Rectal smooth muscle tissue (tissue), 1 donor: ENCODE data around the gene TXK.

ENCODE experiments used
- H3K27ac ChIP-seq: one replicate; pipeline ENCODE4 v1.7.0; 2013; ENCODE audit warnings: low read depth, low read length, inconsistent platforms
- H3K27me3 ChIP-seq: one replicate; pipeline ENCODE4 v1.7.0; 2013; ENCODE audit warnings: low read length; ENCODE audit not compliant: control insufficient read depth, insufficient read depth
- H3K36me3 ChIP-seq: one replicate; pipeline ENCODE4 v1.7.0; 2013; ENCODE audit warnings: low read length; ENCODE audit not compliant: control insufficient read depth, insufficient read depth
- H3K4me1 ChIP-seq: one replicate; pipeline ENCODE4 v1.7.0; 2013; ENCODE audit warnings: low read length; ENCODE audit not compliant: control insufficient read depth, insufficient read depth
- H3K4me3 ChIP-seq: one replicate; pipeline ENCODE4 v1.7.0; 2013; ENCODE audit warnings: low read length
- H3K9ac ChIP-seq: one replicate; pipeline ENCODE4 v1.7.0; 2013; ENCODE audit warnings: low read length

TXK gene

DNA sequence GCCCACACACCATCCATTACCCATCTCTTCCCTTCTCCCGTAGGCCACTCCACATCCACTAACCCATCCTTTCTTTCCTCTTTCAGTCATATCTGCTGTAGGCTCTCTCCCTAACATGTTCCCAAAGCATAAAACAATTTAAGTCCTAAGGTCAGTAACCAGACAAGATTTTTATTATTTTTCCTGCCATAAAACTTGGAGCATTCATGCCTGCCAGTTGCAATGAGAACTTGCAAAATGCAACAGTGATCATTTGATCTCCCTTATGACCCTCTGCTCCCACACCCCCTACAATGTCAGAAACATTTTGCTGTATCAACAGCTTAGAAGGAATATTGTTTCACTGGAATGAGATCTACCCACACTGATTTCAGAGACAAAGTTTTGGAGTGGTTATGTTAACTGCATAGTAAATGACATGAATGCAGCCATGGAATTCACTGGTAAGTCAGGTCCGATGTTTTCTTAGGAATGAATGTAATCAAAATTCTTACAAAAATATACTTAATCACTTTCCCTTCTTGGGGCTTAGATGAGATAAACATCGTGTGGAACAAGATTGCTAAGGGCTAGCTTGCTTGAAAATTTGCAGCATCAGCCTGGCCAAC is 111.8 kb downstream of the TXK start:
- H3K36me3 ChIP-seq: no peaks in the 10 kb centered on the region
- H3K9ac ChIP-seq: no peak overlapping the region
- H3K27ac ChIP-seq: no peak overlapping the region
- H3K27me3 ChIP-seq: no peaks in the 10 kb centered on the region
- no peak overlapping the region for H3K4me3 ChIP-seq
- H3K4me1 ChIP-seq: no peaks in the 10 kb centered on the region

DNA sequence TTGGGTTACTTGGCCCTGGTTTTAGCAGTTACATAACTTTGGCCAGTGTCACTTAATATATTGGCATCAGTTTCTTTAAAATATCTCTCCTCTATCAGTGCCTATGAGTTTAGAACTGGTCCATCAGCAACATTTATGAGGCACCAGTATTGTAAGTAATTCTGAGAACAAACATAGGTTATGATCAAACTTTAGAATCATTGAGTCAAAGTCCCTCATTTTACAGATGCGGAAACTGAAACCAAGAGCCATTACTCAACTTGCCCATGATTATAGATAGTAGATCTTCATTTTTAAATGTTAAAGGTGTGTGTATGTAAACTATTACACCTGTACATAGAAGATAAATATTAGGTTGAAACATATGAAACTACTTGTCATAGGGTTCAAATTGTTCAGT is 113.0 kb downstream of the TXK start:
- Histone ChIP-seq H3K27me3 (no peaks in the 10 kb centered on the region), H3K36me3 (no peaks in the 10 kb centered on the region), H3K4me1 (no peaks in the 10 kb centered on the region), H3K27ac (no peak overlapping the region), H3K9ac (no peak overlapping the region), H3K4me3 (no peak overlapping the region)

DNA sequence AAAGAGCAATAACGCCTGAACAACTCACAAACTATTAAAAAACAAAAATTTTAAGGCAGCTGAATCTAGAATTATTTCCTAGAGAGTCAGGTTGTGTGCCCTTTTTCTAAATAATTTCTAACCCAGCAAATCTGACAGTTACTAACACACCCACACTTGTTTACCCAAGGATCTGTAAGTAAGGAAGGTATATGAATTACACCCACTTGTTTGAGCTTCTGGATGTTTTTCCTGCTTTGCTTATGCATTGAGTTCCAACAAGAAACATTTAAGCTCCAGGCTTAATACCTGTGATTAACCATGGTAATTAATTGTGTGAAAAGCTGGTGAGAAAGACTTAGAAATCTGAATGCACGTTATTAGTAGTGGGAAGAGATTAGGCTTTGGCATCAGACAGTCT is 115.9 kb downstream of the TXK start:
- H3K4me3 ChIP-seq: peak overlapping the region; percentile 31
- no peak overlapping the region for H3K9ac ChIP-seq
- no peaks in the 10 kb centered on the region for H3K27me3 ChIP-seq
- no peaks in the 10 kb centered on the region for H3K36me3 ChIP-seq
- H3K27ac ChIP-seq: no peak overlapping the region
- H3K4me1 ChIP-seq: no peaks in the 10 kb centered on the region

DNA sequence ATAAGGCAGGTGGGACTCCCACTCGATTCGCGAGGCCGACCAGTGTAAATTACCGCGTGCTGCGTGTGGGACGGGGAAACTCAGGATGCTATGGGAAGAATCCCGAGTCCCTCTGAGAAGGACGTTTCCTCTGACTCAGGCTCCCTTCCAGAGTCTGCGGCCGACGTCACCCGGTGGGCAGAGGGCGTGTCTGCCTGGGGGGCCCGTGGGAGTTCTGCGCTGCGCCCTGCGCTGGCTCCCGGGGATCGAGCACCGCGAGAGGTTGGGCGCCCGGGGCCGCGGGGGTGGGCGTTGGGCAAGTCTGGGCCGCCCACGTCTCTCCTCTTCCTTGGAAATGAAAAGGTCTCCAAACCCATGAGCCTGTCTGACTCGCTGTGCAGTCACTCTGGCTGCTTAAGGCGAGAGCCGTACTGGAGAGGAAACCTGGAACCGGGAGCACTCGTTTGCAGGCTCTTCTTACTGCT is 116.9 kb downstream of the TXK start:
- H3K27me3 ChIP-seq: no peaks in the 10 kb centered on the region
- no peak overlapping the region for H3K27ac ChIP-seq
- H3K36me3 ChIP-seq: no peaks in the 10 kb centered on the region
- H3K4me1 ChIP-seq: no peaks in the 10 kb centered on the region
- H3K9ac ChIP-seq: peak overlapping the region; percentile 65
- H3K4me3 ChIP-seq: peak overlapping the region; percentile 63
